HFF-Myc (cell line): ENCODE data around the gene CHKA.

Experiments
- DNase-seq: peaks from one replicate; pipeline ENCODE4 v3.0.0-alpha.2; 2011; ENCODE audit warnings: low read depth; ENCODE audit errors: extremely low read depth
- H3K4me3 ChIP-seq: replicated peaks from 2 replicates; pipeline ENCODE4 v1.5.1; 2011; ENCODE audit warnings: low read depth, mild to moderate bottlenecking, control low read depth, low read length
- CTCF ChIP-seq: IDR thresholded peaks from 2 replicates; pipeline ENCODE4 v1.5.1; 2012; ENCODE audit warnings: mild to moderate bottlenecking, low read depth, low read length, control low read depth; ENCODE audit errors: missing control alignments

Gene CHKA

GRCh38 chr11:68038718-68039525, 82.3 kb downstream of the CHKA start, which contains the start of gene TCIRG1:
TCIRG1 (plus strand) TSS chr11:68039025; CDS start chr11:68041272, 2,247 bp downstream.
- DNase-seq = no peak
- TF ChIP-seq CTCF = no peak
- peak within 1 kb of the TSS; percentile 57 for H3K4me3 ChIP-seq

- no peak for TF ChIP-seq CTCF
- H3K4me3 ChIP-seq = peak overlapping the region; percentile 57
- DNase-seq = no peak
Measured at GRCh38 chr11:68038226-68038717, 82.9 kb downstream of the CHKA start.

- H3K4me3 ChIP-seq = no peak overlapping the region
- DNase-seq = no peak
- TF ChIP-seq CTCF = no peak
Measured at GRCh38 chr11:68037411-68038225, 83.6 kb downstream of the CHKA start.

- H3K4me3 ChIP-seq = no peak overlapping the region
- DNase-seq = no peak
- no peak for TF ChIP-seq CTCF
Measured at GRCh38 chr11:68036717-68037239, 84.4 kb downstream of the CHKA start.

GRCh38 chr11:68036141-68036716, 85.0 kb downstream of the CHKA start:
- DNase-seq = no peak
- no peak overlapping the region for H3K4me3 ChIP-seq
- no peak for TF ChIP-seq CTCF

GRCh38 chr11:68035266-68035876, 85.8 kb downstream of the CHKA start:
- TF ChIP-seq CTCF = no peak
- H3K4me3 ChIP-seq = no peak overlapping the region
- no peak for DNase-seq
